GM19324 (cell line): ENCODE measurements around the gene SERGEF.

Experiments used
- ATAC-seq: cut with Tn5 transposase; IDR thresholded peaks from one replicate; pipeline ENCODE4 v1.9.1; 2021; ENCODE audit warnings: mild to moderate bottlenecking, moderate library complexity; ENCODE audit not compliant: unreplicated experiment, low FRiP score

SERGEF gene

GRCh38 chr11:17775035-17775348 is 237.9 kb downstream of the SERGEF start:
- no peak for ATAC-seq

GRCh38 chr11:17774232-17775034 is 238.4 kb downstream of the SERGEF start:
- ATAC-seq = no peak

GRCh38 chr11:17773674-17774073 is 239.2 kb downstream of the SERGEF start:
- no peak for ATAC-seq

GRCh38 chr11:17772704-17773600 is 239.9 kb downstream of the SERGEF start:
- ATAC-seq = no peak

- ATAC-seq = no peak
Measured at GRCh38 chr11:17771841-17772401, 240.9 kb downstream of the SERGEF start.

GRCh38 chr11:17771415-17771814 is 241.4 kb downstream of the SERGEF start:
- ATAC-seq = no peak

- no peak for ATAC-seq
Measured at GRCh38 chr11:17770917-17771316, 241.9 kb downstream of the SERGEF start.

- ATAC-seq = no peak
Measured at GRCh38 chr11:17770048-17770652, 242.7 kb downstream of the SERGEF start.

GRCh38 chr11:17769218-17769617 is 243.6 kb downstream of the SERGEF start:
- ATAC-seq = no peak

GRCh38 chr11:17768547-17768946 is 244.3 kb downstream of the SERGEF start:
- no peak for ATAC-seq

- ATAC-seq = no peak
Measured at GRCh38 chr11:17767914-17768313, 244.9 kb downstream of the SERGEF start.

- ATAC-seq = no peak
Measured at GRCh38 chr11:17767301-17767885, 245.5 kb downstream of the SERGEF start.

- no peak for ATAC-seq
Measured at GRCh38 chr11:17766590-17766989, 246.3 kb downstream of the SERGEF start.

- no peak for ATAC-seq
Measured at GRCh38 chr11:17766073-17766359, 246.8 kb downstream of the SERGEF start.

GRCh38 chr11:17765356-17766072 is 247.3 kb downstream of the SERGEF start:
- no peak for ATAC-seq

- ATAC-seq = no peak
Measured at GRCh38 chr11:17764446-17765218, 248.2 kb downstream of the SERGEF start.

GRCh38 chr11:17763703-17764102 is 249.1 kb downstream of the SERGEF start:
- no peak for ATAC-seq

GRCh38 chr11:17763244-17763643 is 249.6 kb downstream of the SERGEF start:
- ATAC-seq = no peak

GRCh38 chr11:17762309-17762974 is 250.4 kb downstream of the SERGEF start:
- ATAC-seq = no peak
